CD8-positive, alpha-beta memory T cell (primary cell): Measurements from ENCODE around the gene CTBP1. TPM values are rescaled to one million over a fixed set of nuclear protein-coding genes. Genes with fewer than 3 reads are reported as not detected.

Experiments
- CTCF ChIA-PET: fragments of 350-600 bp; sonication (Branson Sonifier 250); formaldehyde crosslinking; loops from one replicate; lab custom pipeline; 2021; ENCODE audit warnings: antibody characterized with exemption; lab: Charles Lee
- POLR2A ChIA-PET: fragments of 350-600 bp; sonication (Branson Sonifier 250); formaldehyde crosslinking; loops from one replicate; lab custom pipeline; 2021; ENCODE audit warnings: antibody characterized with exemption; lab: Charles Lee
- DNase-seq, 5 donors: peaks; one replicate each; pipeline versions ENCODE4 v3.0.0 to v3.0.0-alpha.2; 2020 to 2022; ENCODE audit warnings: mixed read lengths in 1 of 5
- H3K27ac ChIP-seq: one replicate; pipeline ENCODE4 v1.7.0; 2013; ENCODE audit warnings: low read depth, mild to moderate bottlenecking, low read length, moderate library complexity
- H3K27me3 ChIP-seq: 2 replicates; pipeline ENCODE4 v1.7.0; 2013; ENCODE audit warnings: low read length, mild to moderate bottlenecking; ENCODE audit not compliant: insufficient read depth, poor library complexity, severe bottlenecking
- H3K36me3 ChIP-seq: 2 replicates; pipeline ENCODE4 v1.7.0; 2013; ENCODE audit warnings: mild to moderate bottlenecking, low read length, moderate library complexity; ENCODE audit not compliant: insufficient read depth
- H3K4me1 ChIP-seq: 2 replicates; pipeline ENCODE4 v1.7.0; 2013; ENCODE audit warnings: mild to moderate bottlenecking, low read length, moderate library complexity; ENCODE audit not compliant: insufficient read depth
- H3K4me3 ChIP-seq: 2 replicates; pipeline ENCODE4 v1.7.0; 2013; ENCODE audit warnings: mild to moderate bottlenecking, low read length
- H3K9me3 ChIP-seq: 2 replicates; pipeline ENCODE4 v1.7.0; 2013; ENCODE audit warnings: mild to moderate bottlenecking, low read length
- H3K27ac Mint-ChIP-seq, 8 donors: one replicate each; pipeline ENCODE4 v1.8.0; 2020 to 2021; ENCODE audit warnings: mixed read lengths in 8 of 8, mild to moderate bottlenecking in 6 of 8, inconsistent platforms in 3 of 8, moderate library complexity in 3 of 8
- H3K27me3 Mint-ChIP-seq, 2 donors: one replicate each; pipeline ENCODE4 v1.8.0; 2020 to 2021; ENCODE audit warnings: mixed read lengths in 2 of 2, mild to moderate bottlenecking in 1 of 2, moderate library complexity in 1 of 2
- H3K36me3 Mint-ChIP-seq, 3 donors: one replicate each; pipeline ENCODE4 v1.8.0; 2020 to 2021; ENCODE audit warnings: mixed read lengths in 3 of 3, inconsistent platforms in 1 of 3, mild to moderate bottlenecking in 1 of 3
- H3K4me1 Mint-ChIP-seq, 3 donors: one replicate each; pipeline ENCODE4 v1.8.0; 2020 to 2021; ENCODE audit warnings: mixed read lengths in 3 of 3, inconsistent platforms in 1 of 3, mild to moderate bottlenecking in 1 of 3
- H3K4me3 Mint-ChIP-seq, 7 donors: one replicate each; pipeline ENCODE4 v1.8.0; 2020 to 2021; ENCODE audit warnings: mixed read lengths in 7 of 7, mild to moderate bottlenecking in 6 of 7, moderate library complexity in 4 of 7, inconsistent platforms in 2 of 7
- H3K9me3 Mint-ChIP-seq, 5 donors: one replicate each; pipeline ENCODE4 v1.8.0; 2020 to 2022; ENCODE audit warnings: mixed read lengths in 5 of 5, mild to moderate bottlenecking in 3 of 5, moderate library complexity in 2 of 5, inconsistent platforms in 1 of 5
- polyA plus RNA-seq: library from polyadenylated mRNA; unstranded; fragments of 300-500 nt; fragmentation: Illumina TruSeq; gene quantifications from one replicate; pipeline ENCODE4 v1.2.3, GENCODE V29; 2021
- total RNA-seq, 2 experiments: library from RNA; stranded (reverse); gene quantifications; one replicate each; pipeline ENCODE4 v1.2.3, GENCODE V29; 2021

CTBP1 gene
- total and polyA plus RNA-seq, 3 experiments from 2014 or later, result 88.1 to 149 (median 139) TPM

DNA sequence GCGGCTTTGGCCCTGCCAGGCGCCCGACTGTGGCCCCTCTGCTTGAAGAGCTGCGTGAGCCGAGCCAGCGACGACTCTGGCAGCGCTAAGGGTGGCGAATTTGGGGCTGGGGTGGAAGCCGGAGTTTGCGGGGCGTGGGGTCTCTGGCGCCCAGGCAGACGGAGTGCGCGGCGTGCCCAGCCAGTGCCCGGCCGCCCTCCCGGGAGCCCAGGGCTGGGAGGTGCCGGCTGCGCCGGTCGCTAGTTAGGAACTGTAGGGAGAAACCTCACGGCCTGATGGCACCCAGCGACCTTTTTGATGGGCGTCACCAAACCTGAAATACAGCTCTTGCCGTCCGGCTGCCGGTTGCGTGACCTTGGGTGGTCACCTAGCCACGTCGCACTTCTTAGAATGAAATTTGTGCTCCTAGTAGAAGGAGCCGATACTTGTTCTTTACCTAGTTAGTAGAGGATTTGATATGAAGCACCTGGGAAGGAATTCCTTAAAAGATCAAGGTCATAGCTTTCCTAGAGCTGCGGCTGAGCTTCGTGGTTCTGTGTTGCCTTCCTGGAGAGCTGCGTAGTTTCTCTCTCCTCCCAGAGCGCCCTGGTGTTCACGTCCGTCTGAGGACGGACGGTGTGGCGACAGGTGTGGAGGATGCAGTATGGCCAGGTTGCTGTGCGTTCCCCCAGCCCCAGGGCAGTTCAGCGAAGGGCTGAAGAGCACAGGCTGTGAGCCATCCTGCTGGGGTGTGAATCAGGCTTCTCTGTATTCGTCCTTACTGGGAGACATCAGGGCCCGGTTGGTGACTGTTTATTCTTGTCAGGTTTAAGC, 41.4 kb upstream of the CTBP1 start:
- peak in 1 of 5 donors; percentile 20 for DNase-seq
- Histone ChIP-seq H3K9me3 (no peaks in the 10 kb centered on the region), H3K4me1 (peaks cover 45% of the 10 kb centered on the region), H3K36me3 (no peaks in the 10 kb centered on the region), H3K4me3 (peak overlapping the region; percentile 88), H3K27ac (peak overlapping the region; percentile 80), H3K27me3 (no peaks in the 10 kb centered on the region)
- ChIA-PET CTCF (interaction anchor here (1.0 to 1.8 kb wide), 5 partner anchors 20 to 315 kb away, joined by 3 to 12 read pairs (median 5); partner anchors contain the start of gene UVSSA), POLR2A (interaction anchor here (0.9 to 2.4 kb wide), 5 partner anchors 20 to 88 kb away, joined by 3 to 15 read pairs (median 11); partner anchors contain the start of genes CTBP1 and UVSSA)
- peak overlapping the region; percentile 89 to 99 (median 92) for H3K4me3 Mint-ChIP-seq
- H3K36me3 Mint-ChIP-seq, result peaks cover 0 to 15% (median 0%) of the 10 kb centered on the region in 3 donors
- H3K27ac Mint-ChIP-seq, result peak overlapping the region; percentile 91 to 98 (median 95)
- H3K27me3 Mint-ChIP-seq, result peaks cover 0 to 4% of the 10 kb centered on the region in 2 donors
- no peaks in the 10 kb centered on the region for H3K9me3 Mint-ChIP-seq
- H3K4me1 Mint-ChIP-seq, result peaks cover 36 to 55% (median 50%) of the 10 kb centered on the region in 3 donors

DNA sequence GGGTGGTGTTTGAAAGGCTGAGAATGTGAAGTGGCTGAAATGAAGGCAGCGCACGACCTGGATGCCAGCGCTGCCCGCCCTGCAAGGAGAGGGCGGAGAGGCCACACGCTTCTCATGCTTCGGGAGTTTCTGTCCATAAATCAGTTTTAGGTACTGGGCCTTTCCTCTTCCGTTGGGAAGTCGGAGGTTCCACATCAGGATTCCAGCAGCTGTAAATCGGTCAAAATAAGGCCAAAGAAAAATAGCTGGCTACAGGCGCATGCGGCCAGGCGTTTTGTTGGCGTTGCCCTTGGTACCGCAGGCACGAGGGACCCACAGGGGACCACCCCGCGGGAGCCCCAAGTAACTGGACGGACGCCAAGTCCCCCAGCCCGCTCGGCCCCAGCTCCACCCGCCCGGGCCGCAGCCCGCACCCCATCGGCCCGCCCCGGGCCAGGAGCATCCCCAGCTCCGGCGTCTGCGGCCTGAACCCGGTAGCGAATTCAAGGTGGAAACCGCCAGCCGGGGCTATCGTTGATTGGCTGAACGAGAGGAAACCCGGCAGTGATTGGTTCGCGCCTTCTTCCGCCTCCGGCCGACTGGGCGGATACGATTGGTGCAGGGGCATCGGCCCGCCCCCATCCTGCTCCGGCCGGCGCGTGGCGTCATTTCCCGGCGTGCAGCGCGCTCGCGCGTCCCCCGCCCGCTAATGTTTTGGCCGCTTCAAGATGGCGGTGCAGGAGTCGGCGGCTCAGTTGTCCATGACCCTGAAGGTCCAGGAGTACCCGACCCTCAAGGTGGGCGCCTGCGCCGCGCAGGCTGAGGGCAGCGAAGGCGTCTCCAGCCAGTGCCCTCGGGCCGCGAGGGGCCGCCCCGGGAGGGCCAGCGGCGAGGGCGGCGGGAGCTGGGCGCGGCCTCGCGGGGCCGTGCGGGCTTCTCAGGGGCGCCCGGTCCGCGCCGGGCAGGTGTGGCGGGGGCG, 40.6 kb upstream of the CTBP1 start, which contains the start of gene MAEA:
MAEA (plus strand) TSS at position 685 of the 958 bp plus-strand sequence; CDS start at position 708, 23 bp downstream.
- no peaks in the 10 kb centered on the region for H3K36me3 ChIP-seq
- no peaks in the 10 kb centered on the region for H3K9me3 ChIP-seq
- peaks cover 39% of the 10 kb centered on the region for H3K4me1 ChIP-seq
- Mint-ChIP-seq H3K4me1 (peaks cover 31 to 47% (median 42%) of the 10 kb centered on the region in 3 donors), H3K27ac (peak within 1 kb of the TSS; percentile 91 to 98 (median 96)), H3K9me3 (no peaks in the 10 kb centered on the region), H3K27me3 (peaks cover 0 to 4% of the 10 kb centered on the region in 2 donors), H3K36me3 (peaks cover 0 to 15% (median 0%) of the 10 kb centered on the region in 3 donors), H3K4me3 (peak within 1 kb of the TSS; percentile 89 to 99 (median 92))
- no peaks in the 10 kb centered on the region for H3K27me3 ChIP-seq
- ChIA-PET CTCF (interaction anchor here (0.7 to 1.8 kb wide), 7 partner anchors 8 to 316 kb away, joined by 3 to 12 read pairs (median 5); partner anchors contain the start of gene UVSSA), POLR2A (interaction anchor here (0.6 to 2.4 kb wide), 7 partner anchors 21 to 87 kb away, joined by 3 to 15 read pairs (median 4); partner anchors contain the start of genes CTBP1 and UVSSA)
- peak within 1 kb of the TSS; percentile 88 for H3K4me3 ChIP-seq
- peak within 1 kb of the TSS; percentile 80 for H3K27ac ChIP-seq
- DNase-seq, result peak; percentile 94 to 98 (median 96)

DNA sequence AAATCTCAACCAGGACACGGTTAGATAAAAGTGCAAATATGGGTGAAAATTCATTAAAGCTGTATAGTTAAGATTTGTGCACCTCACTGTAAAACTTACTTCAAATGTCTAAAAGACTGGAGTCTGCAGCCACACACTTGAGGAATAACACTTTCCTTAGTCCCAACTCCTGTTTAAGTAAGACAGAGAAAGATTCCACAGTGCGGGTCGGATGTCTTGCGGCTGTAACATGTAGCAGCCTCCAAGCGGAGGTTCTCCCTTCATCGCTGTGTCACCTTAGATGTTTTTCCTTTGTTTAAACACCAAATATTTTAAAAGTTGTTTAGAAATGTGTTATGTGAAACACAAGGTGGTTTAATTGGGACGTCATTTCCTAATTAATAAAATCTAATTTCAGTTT, 39.9 kb upstream of the CTBP1 start:
- Mint-ChIP-seq H3K36me3 (peaks cover 0 to 13% (median 0%) of the 10 kb centered on the region in 3 donors), H3K9me3 (no peaks in the 10 kb centered on the region), H3K4me3 (peak overlapping the region; percentile 75 to 99 (median 85)), H3K27ac (peak overlapping the region; percentile 82 to 98 (median 90)), H3K27me3 (peaks cover 0 to 4% of the 10 kb centered on the region in 2 donors), H3K4me1 (peaks cover 26 to 40% (median 40%) of the 10 kb centered on the region in 3 donors)
- DNase-seq, result no peak
- POLR2A ChIA-PET, result interaction anchor here (0.6 to 2.4 kb wide), 5 partner anchors 21 to 58 kb away, joined by 3 to 15 read pairs (median 11); partner anchors contain the start of genes CTBP1 and UVSSA
- Histone ChIP-seq H3K9me3 (no peaks in the 10 kb centered on the region), H3K36me3 (no peaks in the 10 kb centered on the region), H3K27me3 (no peaks in the 10 kb centered on the region), H3K27ac (peak overlapping the region; percentile 80), H3K4me1 (peaks cover 32% of the 10 kb centered on the region), H3K4me3 (no peak overlapping the region)
- CTCF ChIA-PET, result interaction anchor here (0.7 to 1.8 kb wide), 5 partner anchors 8 to 158 kb away, joined by 3 to 12 read pairs (median 5); partner anchors contain the start of gene UVSSA

DNA sequence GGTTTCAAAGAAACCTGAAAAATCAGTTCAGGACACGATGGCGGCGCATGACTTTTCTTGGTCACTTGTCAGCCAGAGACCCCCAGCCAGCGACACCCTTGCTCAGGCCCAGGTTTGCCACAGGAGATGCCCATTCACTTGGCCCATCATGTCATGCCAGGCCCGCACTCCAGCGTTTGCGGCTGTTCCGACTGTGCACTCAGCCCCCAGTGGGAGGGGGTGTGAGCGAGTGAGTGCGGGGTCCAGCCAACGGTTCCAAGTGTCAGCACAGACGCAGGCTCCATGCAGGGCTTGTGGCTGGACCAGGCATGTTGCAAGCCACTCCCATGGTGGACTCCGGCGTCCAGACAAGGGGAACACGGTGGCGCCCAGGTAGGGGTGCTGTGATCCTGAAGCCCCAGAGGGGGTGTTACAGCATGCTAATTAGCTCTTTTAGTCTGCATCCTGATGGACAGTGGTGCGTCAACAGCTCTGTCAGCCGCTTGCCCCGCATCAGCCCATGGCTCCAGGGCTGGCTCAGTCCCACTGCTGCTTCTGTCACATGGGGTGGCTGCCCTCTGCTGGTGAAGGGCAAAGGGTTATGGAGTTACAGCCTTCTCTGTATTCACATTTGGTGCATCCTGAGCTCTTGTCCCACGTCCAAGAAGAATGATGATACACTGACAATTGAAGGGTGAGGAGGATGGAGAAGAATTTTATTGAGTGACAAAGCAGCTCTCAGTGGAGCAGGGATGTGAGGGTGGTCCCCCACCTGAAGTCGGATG, 37.0 kb upstream of the CTBP1 start:
- H3K9me3 Mint-ChIP-seq, result no peaks in the 10 kb centered on the region
- Histone ChIP-seq H3K27ac (no peak overlapping the region), H3K4me3 (no peak overlapping the region), H3K36me3 (no peaks in the 10 kb centered on the region), H3K9me3 (no peaks in the 10 kb centered on the region), H3K27me3 (no peaks in the 10 kb centered on the region), H3K4me1 (peaks cover 8% of the 10 kb centered on the region)
- peaks cover 0 to 4% (median 0%) of the 10 kb centered on the region in 3 donors for H3K36me3 Mint-ChIP-seq
- H3K27me3 Mint-ChIP-seq, result peaks cover 4 to 5% of the 10 kb centered on the region in 2 donors
- DNase-seq, result peak in 3 of 5 donors; percentile 19 to 63 (median 24)
- peak overlapping the region in 3 of 8 donors; percentile 3 to 63 (median 51) for H3K27ac Mint-ChIP-seq
- ChIA-PET CTCF (interaction anchor here (1.1 to 1.6 kb wide), 5 partner anchors 13 to 319 kb away, joined by 3 to 6 read pairs (median 4); no protein-coding TSS in a partner anchor), POLR2A (interaction anchor here (0.7 kb wide), 1 partner anchor 26 kb away, joined by 3 read pairs; no protein-coding TSS in a partner anchor)
- peak overlapping the region in 2 of 7 donors; percentile 27 to 28 for H3K4me3 Mint-ChIP-seq
- peaks cover 6 to 17% (median 14%) of the 10 kb centered on the region in 3 donors for H3K4me1 Mint-ChIP-seq

DNA sequence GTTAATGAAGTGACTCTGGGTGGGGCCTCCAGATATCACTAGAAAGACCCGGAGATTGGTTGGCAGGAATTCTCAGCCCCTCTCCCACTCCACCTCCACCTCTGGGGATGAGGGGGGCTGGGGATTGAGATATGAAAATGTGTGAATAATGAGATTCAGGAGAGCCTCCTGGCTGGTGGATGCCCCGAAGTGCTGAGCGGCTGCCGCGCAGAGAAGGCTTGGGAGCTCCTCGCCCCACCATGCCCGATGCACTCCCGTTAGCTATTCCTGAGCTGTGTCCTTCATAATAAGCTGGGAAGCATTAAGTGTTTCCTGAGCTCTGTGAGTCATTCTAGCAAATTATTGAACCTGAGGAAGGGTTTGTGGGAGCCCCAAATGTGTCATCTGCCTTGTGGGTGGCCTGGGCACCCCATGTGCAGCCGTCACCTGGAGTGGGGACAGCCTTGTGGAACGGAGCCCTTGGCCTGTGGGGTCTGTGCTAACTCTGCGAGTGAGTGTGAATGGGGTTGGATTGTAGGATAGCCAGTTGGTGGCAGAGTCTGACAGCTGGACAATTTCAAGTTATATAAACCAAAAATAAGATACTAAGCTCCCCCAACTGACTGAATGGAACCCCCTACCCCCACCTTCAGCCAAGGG, 36.3 kb upstream of the CTBP1 start:
- Mint-ChIP-seq H3K4me3 (peak overlapping the region in 1 of 7 donors; percentile 24), H3K27me3 (peaks cover 4 to 5% of the 10 kb centered on the region in 2 donors)
- H3K27me3 ChIP-seq, result no peaks in the 10 kb centered on the region

DNA sequence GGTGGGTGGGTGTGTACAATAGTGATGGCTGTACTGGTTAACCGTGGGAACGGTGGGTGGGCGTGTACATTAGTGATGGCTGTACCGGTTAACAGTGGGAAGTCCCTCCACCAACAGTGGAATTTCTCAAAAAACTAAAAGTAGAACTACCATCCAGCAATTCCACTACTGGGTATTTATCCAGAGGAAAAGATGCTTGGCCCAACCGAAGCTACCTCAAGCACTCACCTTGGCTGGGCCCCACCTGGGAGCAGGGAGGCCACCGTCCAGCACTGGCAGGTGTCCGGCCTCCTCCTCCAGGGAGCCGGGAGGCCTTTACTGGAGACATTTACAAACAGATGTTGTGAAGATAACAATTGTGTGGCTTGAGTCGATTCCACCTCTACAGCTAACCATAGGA, 34.8 kb upstream of the CTBP1 start:
- H3K9me3 ChIP-seq, result no peaks in the 10 kb centered on the region
- no peaks in the 10 kb centered on the region for H3K4me1 ChIP-seq
- no peaks in the 10 kb centered on the region for H3K36me3 Mint-ChIP-seq
- no peak overlapping the region for H3K27ac Mint-ChIP-seq
- POLR2A ChIA-PET, result no interaction called here
- H3K4me1 Mint-ChIP-seq, result peaks cover 2 to 5% (median 4%) of the 10 kb centered on the region in 3 donors
- CTCF ChIA-PET, result no interaction called here
- no peaks in the 10 kb centered on the region for H3K9me3 Mint-ChIP-seq
- H3K36me3 ChIP-seq, result no peaks in the 10 kb centered on the region
- no peak overlapping the region for H3K4me3 Mint-ChIP-seq
- H3K27me3 Mint-ChIP-seq, result peaks cover 4 to 9% of the 10 kb centered on the region in 2 donors
- no peak overlapping the region for H3K27ac ChIP-seq
- DNase-seq, result no peak
- no peak overlapping the region for H3K4me3 ChIP-seq
- no peaks in the 10 kb centered on the region for H3K27me3 ChIP-seq

More for the DNA sequence above, 36.3 kb upstream of the CTBP1 start:
- Histone ChIP-seq H3K27ac (no peak overlapping the region), H3K4me3 (no peak overlapping the region), H3K36me3 (no peaks in the 10 kb centered on the region), H3K4me1 (peaks cover under 1% of the 10 kb centered on the region), H3K9me3 (no peaks in the 10 kb centered on the region)
- no peaks in the 10 kb centered on the region for H3K9me3 Mint-ChIP-seq
- DNase-seq, result no peak
- no peaks in the 10 kb centered on the region for H3K36me3 Mint-ChIP-seq
- H3K27ac Mint-ChIP-seq, result no peak overlapping the region
- ChIA-PET CTCF (interaction anchor here (1.2 to 1.6 kb wide), 4 partner anchors 14 to 320 kb away, joined by 4 to 6 read pairs (median 4); no protein-coding TSS in a partner anchor), POLR2A (interaction anchor here (0.6 to 0.7 kb wide), 2 partner anchors 27 to 66 kb away, joined by 3 read pairs; no protein-coding TSS in a partner anchor)
- peaks cover 2 to 10% (median 7%) of the 10 kb centered on the region in 3 donors for H3K4me1 Mint-ChIP-seq
